Measurements from ENCODE around the gene FZD7.

Gene FZD7

DNA sequence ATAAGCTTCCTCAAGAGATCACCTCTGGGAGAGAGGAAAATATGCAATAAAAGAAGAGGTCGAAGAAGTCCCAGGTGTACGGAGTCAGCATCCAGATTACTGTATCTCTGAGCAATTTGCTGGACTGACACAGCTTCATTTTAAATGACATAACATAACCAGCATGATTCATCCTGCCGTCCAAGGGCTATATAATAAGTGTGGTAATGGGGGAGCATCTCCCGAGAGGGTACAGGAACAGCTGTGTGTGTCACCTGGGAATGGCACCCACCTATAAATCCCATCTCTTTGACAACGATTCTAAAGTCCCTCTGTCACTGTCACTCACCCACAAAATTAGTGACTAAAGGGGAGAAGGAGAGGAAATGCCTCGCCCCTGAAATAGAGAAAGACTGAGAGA is 19.3 kb upstream of the FZD7 start:
- no peak for DNase-seq (ENCODE audit: low read depth)

DNA sequence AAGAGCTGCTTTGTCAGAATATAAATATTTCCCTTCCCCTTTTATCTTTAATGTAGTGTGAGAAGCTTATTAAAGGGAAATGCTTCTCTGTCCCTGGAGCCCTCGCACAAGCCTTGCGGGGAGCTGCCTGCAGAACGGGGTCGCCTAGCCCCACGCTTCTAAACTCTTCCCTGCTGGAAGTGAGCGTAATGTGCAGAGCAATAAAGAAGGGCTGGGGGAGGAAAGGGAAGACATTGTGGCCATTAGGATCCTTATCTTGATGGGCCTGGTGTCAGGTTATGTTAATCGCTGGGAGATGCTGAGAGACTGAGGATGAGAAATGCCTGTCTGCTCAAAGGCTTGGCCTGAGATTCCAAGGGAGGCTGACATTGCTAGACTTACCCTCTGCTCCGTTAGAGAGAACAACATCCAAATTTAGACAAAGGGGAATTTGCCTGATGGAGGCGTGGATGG is 18.9 kb upstream of the FZD7 start:
- no peak for DNase-seq (ENCODE audit: low read depth)

DNA sequence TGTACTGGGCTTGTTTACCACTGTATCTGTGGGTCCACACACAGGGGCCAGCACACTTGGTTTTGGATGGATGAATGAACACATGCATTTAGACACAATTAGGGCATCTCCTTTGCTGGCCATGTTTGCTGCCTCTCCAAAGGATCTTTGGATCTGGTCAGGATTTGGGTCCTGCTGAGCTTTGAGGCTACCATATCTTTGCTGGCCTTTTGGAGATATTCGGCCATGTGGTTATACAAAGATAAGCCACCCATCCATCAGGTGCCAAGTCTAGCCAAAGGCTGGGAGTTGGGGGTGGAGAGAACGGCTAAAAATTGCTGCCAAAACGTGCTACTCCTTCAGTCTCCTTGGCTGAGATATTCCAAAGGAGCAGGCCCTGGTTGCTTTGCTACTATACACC is 18.2 kb upstream of the FZD7 start:
- DNase-seq (ENCODE audit: low read depth), result no peak

DNA sequence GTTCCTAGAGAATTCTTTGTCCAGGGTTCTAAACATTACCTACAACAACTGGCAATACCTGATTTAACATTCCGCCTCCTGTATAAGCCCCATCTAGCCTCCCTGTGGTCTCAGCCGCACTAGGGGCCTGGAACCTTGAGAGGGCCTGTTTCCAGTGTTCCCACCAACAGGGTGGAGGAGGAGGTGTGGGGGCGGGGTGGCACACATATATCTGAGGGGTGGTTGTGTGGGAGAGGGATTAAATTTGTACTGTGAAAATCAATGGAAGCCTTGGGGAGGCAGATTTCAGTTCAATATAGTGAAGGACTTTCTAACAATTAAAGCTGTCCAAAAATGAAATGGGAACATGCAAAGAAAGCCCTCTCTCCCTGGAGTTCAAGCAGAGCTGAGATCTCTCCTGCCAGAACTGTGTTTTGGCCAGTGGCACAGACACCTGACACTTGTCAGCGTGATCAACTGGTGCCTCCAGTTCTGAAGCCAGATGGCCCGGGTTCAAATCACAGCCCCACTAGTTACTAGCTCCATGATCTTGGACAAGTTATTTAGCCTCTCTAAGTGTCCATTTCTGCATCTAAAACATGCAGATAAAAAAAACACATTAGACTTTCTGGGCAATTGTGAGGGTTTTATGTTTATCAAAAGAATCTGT is 17.0 kb upstream of the FZD7 start:
- DNase-seq (ENCODE audit: low read depth), result no peak

DNA sequence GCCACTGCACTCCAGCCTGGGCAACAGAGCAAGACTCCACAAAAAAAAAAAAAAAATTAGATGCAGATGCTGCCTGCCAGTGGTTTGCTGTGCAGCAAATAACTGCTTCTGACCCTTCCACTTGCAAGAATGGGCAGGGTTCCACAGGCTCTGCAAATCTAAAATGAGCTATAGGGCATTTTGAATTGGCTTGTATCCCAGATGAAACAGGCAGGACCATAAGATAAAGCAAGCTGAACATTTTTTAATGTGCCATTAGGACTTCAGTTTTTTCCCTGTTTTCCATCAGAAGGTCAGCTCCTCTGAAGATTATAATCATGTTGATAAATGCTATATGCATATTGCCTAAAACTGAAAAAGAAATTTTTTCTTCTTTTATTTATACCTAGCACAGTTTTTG is 15.7 kb upstream of the FZD7 start:
- DNase-seq (ENCODE audit: low read depth), result no peak

DNA sequence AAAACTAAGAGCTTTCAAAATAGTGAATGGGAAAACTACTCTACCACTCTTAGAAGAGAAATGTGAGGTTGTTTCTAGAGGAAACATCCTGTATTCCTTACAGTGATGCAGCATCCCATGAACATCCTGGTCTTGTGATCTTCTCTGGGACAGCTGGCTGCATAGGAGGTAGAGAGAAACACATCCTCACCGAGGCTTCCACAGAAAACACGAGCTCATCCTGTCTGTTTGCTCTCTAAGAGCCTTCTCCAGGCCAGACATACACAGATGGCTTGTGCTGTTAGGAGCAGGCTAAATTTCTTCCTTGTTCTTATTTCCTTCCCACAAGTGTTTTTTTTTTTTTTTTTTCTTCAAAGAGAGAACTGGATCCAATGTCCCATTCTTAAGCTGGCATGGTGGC is 14.7 kb upstream of the FZD7 start:
- no peak for DNase-seq (ENCODE audit: low read depth)

DNA sequence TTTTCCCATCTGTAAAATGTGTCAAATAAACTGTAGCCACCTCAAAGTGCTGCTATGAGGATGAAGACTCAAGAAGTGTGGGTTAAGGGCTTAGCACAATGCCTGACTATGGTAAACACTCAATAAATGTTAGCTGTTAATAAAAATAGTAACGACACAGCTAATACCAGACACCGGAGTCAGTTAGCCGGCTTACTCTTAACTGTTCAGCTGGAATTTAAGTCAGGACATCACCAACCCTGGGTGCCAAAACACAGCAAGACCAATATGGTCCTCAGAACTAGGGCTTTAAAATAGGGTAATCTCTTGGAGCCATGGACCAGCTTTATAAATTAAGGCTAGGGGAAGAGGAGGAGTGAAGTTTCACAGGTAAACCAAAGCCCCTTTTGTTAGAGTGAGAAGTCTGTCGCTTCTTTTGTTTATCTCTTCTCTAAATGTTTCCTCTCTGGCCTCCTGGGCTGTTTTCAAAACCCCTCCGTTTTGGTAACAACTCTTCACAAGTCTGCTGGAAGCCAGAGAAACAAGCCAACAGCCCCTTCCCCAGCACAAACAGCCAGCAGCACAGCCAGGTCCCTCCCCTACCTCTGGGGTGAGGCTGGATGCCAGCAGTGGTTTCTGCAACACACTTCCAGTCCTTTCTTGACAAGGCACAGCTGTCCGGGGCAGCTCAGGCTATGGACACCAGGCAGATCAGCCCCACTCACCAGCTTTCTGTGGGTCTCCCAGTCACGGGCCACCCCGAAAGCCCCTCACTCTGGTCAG is 13.8 kb upstream of the FZD7 start:
- no peak for DNase-seq (ENCODE audit: low read depth)

DNA sequence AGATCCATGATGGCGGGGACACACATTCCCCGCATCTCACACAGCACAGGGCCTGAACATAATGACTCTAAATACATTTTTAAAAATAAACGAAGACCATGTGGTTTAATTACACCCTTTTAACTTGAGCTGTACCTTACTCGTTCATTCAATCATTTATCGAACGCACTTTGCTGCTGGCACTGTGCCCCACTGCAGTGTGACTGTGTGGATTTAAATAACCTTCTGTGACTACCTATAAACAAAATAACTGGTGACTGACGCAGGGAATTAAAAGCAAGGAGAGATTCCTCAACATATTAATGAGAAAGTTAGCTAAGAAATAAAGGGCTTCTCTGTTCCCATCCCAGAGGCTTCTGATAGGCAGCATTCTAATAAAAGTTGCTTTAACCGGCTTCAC is 10.9 kb upstream of the FZD7 start:
- no peak for DNase-seq (ENCODE audit: low read depth)

DNA sequence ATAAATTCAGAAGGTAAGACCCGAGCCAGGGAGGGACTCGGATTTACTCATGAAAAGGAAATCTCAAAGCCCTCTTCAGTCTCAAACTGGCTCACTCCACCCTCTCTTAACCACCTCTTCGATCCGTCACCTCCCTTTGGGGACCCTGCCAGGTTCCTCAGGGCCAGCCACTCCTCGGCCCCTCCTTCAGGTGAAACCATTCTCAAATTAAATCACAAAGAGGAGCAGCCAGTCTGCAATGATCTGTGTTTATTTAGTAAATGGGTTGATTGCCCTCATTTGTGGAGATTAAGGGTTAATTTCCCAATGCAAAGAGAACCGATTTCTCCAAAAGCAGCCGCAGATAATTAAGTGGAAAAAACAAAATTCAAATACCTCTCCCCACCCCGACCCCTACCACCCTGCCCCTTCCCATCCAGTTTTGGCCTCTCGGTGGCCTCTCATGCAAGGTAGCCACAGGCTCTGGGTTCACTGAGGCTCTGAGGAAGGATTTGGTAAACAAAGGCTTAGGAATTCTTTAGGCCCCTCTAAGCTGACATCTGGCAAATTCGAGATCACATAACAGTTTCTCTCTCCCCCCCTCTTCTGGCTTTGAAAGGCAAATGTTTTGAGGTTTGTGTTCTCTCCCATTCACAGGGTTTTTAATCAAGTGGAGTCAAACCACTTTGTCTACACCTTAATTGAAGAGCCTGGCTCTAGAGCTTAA is 10.3 kb upstream of the FZD7 start:
- DNase-seq (ENCODE audit: low read depth), result no peak

DNA sequence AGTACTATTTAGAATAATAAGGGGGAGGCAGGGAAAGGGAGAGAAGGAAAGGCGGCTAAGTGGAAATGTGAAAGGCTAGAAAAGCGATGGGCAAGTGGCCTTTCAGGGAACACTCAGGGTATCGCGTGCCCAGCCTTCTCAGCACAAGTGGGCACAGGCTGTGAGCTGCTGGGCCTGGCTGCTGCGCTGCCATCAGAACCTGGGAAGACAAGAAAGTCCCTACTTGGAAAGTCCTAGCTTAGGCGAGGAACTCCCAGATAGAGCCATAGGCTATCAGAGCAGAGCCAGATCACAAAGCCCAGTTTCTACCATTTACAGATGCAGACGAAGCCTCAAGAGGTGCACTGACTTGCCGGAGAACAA is 9.8 kb upstream of the FZD7 start:
- DNase-seq (ENCODE audit: low read depth), result no peak

DNA sequence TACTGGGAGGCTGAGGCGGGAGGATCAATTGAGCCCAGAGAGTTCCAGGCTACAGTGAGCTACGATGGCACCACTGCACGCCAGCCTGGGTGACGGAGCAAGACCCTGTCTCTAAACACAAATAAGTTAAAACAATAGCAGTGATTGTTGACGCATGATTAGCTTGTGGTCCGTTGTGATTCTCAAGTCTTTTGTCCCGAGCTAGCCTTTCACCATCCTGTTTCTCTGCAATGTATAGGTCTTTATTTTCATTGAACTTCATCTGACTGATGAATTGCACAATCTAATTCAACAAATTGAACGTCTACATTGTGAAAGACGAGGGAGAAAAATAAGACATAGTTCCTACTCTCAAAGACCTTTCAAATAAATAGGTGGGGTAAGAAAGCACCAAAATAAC is 8.8 kb upstream of the FZD7 start:
- no peak for DNase-seq (ENCODE audit: low read depth)

DNA sequence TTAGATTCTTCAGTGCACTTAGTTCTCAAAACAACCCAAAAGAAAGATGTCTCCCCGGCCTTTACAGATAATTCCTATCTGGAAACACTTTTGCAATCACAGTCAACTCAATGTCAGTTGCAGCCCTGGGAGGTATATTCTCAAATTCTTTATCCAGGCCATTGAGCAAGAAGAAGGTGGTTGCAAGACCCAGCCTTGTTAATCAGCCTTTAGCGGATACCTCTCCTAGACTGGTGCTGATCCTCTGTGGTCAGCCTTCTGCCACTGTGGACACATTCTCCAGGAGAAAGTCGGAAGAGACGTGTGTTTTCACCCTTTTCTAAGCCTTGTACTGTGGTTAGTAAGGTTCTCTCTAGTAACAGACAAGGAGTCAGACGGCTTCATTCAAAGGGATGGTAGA is 7.8 kb upstream of the FZD7 start:
- no peak for DNase-seq (ENCODE audit: low read depth)

DNA sequence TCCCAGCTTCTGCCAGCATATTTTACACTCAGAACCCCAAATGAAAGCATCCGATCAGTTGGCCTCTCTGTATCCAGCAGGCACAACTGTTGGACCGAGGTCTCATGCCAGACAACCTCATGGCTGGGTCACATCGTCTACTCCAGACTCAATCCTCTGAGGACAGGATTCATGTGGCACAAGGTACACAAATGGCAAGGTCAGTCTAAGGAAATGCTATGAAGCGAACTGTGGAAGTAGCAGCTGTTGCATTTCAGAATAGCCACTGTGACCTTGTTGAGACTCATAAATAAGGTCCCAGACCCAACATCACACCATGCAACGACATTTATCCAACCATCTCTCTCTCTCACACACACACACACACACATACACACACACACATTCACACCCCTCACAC is 7.1 kb upstream of the FZD7 start:
- no peak for DNase-seq (ENCODE audit: low read depth)

DNA sequence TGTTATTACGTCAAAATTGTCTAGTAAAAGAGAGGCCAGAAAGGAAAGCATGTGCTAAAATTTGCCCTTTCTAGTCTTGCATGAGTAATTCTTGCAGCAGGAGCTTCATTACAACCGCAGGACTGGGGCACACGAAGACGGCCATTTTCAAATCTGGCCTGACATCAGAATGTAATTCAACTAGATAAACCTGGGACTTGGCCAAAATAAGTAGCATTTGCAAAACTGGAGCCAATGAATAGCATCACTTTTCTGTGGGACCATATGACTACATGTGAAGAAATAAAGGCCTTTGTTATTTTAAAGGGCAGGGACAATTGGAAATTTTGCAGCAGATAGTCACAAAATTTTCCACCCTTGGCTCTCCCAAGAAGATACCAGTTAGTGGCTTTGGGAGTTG is 3.0 kb upstream of the FZD7 start:
- DNase-seq (ENCODE audit: low read depth), result no peak

DNA sequence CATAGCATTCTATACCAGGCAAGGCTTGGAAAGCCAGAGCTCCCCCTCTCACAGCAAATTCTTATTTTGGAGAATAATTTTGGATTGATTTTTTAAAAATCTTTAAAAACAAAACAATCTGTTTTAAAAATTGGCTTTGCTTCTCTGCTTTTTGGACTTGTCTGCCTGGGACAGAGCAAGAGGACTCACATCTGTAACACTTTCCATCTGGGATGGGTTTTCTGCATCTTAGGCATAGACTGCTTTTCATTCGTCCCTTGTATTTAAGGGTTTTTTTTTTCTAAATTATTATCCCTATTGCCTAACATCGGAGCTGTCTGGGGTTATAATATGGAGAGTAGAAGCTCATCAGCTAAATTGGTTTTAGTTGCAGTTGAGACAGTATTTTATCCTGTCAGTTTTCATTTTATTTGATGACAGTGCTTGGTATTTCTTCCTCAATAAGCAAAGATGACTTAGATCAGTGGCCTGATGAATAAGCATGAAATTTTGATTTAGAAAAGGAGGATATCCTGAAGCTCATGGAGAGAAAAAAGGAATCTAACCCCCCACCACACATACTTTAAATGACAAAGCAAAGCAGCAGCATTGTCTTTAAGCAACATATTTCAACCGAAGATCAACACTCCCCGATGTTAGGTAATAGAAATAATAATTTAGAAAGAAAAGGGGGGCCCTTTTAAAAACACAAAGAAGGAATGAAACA is 2.3 kb upstream of the FZD7 start:
- no peak for DNase-seq (ENCODE audit: low read depth)

DNA sequence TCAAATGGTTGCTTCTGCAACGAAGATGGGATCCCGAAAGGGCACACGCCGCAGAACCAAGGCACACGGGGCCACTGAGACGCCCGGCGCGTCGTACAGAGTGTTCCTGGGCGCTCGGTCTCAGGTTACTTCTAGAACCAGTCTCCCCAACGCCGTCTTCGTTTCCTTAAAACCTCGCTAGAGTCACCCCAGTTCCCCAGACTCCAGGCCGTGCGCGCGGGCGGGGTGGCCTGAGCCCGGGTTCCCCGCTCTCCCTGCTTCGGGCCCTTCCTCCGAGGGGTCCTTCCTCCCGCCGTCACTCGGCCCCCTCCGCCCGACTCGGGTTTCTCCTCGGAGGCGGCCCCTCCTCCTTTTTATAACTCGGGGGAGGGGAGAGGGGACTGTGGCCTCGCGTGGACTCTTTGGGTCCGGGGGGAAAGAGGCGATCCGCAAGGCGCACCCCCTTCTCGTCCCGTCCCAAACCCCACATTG is 774 bp upstream of the FZD7 start:
- peak; percentile 7 for DNase-seq (ENCODE audit: low read depth)

DNA sequence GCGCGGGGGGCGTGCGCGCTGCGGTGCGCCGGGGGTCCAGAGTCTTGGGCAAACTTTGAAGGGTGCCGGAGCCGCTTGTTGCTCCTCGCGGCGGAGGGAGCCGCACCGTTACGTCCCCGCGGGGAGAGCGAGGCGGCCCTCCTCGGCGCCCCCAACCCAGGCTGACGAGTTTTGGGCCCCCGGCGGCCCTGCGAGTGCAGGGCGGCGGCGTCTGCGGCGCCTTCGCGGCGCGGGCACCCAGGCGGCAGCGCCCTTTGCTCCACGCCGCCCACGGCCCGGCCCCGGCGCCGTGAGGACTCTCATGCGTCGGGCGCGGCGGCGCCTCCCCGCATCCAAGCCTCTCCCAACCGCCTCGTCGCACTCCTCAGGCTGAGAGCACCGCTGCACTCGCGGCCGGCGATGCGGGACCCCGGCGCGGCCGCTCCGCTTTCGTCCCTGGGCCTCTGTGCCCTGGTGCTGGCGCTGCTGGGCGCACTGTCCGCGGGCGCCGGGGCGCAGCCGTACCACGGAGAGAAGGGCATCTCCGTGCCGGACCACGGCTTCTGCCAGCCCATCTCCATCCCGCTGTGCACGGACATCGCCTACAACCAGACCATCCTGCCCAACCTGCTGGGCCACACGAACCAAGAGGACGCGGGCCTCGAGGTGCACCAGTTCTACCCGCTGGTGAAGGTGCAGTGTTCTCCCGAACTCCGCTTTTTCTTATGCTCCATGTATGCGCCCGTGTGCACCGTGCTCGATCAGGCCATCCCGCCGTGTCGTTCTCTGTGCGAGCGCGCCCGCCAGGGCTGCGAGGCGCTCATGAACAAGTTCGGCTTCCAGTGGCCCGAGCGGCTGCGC is 814 bp downstream of the FZD7 start:
- no peak for DNase-seq (ENCODE audit: low read depth)

DNA sequence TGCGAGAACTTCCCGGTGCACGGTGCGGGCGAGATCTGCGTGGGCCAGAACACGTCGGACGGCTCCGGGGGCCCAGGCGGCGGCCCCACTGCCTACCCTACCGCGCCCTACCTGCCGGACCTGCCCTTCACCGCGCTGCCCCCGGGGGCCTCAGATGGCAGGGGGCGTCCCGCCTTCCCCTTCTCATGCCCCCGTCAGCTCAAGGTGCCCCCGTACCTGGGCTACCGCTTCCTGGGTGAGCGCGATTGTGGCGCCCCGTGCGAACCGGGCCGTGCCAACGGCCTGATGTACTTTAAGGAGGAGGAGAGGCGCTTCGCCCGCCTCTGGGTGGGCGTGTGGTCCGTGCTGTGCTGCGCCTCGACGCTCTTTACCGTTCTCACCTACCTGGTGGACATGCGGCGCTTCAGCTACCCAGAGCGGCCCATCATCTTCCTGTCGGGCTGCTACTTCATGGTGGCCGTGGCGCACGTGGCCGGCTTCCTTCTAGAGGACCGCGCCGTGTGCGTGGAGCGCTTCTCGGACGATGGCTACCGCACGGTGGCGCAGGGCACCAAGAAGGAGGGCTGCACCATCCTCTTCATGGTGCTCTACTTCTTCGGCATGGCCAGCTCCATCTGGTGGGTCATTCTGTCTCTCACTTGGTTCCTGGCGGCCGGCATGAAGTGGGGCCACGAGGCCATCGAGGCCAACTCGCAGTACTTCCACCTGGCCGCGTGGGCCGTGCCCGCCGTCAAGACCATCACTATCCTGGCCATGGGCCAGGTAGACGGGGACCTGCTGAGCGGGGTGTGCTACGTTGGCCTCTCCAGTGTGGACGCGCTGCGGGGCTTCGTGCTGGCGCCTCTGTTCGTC is 1.7 kb downstream of the FZD7 start:
- DNase-seq (ENCODE audit: low read depth), result no peak

DNA sequence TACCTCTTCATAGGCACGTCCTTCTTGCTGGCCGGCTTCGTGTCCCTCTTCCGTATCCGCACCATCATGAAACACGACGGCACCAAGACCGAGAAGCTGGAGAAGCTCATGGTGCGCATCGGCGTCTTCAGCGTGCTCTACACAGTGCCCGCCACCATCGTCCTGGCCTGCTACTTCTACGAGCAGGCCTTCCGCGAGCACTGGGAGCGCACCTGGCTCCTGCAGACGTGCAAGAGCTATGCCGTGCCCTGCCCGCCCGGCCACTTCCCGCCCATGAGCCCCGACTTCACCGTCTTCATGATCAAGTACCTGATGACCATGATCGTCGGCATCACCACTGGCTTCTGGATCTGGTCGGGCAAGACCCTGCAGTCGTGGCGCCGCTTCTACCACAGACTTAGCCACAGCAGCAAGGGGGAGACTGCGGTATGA is 2.3 kb downstream of the FZD7 start:
- no peak for DNase-seq (ENCODE audit: low read depth)

DNA sequence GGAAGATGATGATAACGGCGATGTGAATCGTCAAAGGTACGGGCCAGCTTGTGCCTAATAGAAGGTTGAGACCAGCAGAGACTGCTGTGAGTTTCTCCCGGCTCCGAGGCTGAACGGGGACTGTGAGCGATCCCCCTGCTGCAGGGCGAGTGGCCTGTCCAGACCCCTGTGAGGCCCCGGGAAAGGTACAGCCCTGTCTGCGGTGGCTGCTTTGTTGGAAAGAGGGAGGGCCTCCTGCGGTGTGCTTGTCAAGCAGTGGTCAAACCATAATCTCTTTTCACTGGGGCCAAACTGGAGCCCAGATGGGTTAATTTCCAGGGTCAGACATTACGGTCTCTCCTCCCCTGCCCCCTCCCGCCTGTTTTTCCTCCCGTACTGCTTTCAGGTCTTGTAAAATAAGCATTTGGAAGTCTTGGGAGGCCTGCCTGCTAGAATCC is 3.0 kb downstream of the FZD7 start:
- no peak for DNase-seq (ENCODE audit: low read depth)

DNA sequence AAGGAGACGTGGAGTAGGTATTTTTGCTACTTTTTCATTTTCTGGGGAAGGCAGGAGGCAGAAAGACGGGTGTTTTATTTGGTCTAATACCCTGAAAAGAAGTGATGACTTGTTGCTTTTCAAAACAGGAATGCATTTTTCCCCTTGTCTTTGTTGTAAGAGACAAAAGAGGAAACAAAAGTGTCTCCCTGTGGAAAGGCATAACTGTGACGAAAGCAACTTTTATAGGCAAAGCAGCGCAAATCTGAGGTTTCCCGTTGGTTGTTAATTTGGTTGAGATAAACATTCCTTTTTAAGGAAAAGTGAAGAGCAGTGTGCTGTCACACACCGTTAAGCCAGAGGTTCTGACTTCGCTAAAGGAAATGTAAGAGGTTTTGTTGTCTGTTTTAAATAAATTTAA is 3.4 kb downstream of the FZD7 start:
- DNase-seq (ENCODE audit: low read depth), result no peak
